ENCODE measurements around the gene TEAD4.

The TEAD4 gene

GRCh38 chr12:2959505-2960389 is 550 bp downstream of the TEAD4 start:
- peak in 5 of 10 donors; percentile 12 to 90 (median 81) for DNase-seq
- intact Hi-C loops (cut with DNase I) = no loop called here

DNA sequence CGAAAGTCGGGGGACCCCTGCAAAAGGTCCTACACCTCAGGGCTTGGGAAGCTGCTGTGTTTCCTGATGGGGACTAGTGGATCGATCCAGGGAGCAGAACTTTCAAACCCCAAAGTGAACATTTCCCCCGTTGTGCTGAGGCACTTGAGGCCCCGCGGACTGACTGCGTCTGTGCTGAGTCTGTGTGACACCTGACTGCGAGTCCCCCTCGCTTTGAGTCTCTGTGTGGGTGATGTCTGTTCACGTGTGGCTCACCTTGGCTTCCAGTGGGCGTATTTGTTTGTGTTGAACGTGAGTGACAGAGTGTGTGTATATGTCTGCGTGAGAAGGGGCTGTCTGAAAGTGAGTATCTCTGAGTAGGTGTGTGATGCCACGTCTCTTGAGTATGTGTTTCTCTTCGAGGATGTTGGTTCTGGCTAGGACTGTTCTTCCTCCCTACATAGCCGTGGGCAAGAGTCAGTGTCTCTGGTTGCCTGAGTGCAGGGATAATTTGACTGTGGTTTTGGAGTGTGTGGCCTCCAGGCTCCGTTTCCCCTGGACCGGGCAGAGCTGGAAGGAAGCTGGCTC is 1.3 kb downstream of the TEAD4 start:
- intact Hi-C loops (cut with DNase I) = no loop called here
- peak in 1 of 10 donors; percentile 69 for DNase-seq

DNA sequence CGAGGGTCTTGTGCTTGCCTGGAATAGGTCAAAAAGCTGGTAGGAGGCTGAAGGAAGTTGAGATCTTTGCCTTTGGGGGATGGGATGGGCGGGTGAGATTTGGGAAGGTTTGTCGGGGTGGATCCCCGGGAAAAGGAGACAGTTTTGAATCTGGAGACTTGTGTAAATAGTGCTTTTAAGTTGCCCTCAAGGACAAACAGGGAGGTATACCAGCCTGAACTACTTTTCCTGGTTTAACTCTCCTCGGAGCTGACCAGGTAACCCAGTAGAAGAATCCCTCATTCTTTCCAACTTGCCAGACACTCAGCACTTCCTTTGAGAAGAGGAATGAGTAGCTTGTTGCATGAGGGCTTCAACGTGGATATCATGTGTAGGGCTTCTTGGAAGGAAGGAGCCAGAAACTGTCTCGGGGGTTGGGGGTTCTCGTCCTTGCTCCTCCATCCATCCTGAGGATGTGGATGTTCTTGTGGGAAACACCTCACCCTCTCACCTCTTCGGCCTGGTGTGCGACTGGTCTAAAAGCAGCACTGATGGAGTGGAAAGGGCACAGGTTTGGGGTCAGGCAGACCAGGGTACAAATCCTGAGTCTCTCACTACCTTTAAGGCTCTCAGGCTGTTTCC is 1.9 kb downstream of the TEAD4 start:
- intact Hi-C loops (cut with DNase I) = no loop called here
- DNase-seq = peak in 1 of 10 donors; percentile 23

GRCh38 chr12:2961705-2962104 is 2.5 kb downstream of the TEAD4 start:
- intact Hi-C loops (cut with DNase I) = no loop called here

GRCh38 chr12:2963154-2963759 is 4.1 kb downstream of the TEAD4 start:
- intact Hi-C loops (cut with DNase I) = no loop called here
- DNase-seq = peak in 1 of 10 donors; percentile 43

More at GRCh38 chr12:2961705-2962104, 2.5 kb downstream of the TEAD4 start:
- DNase-seq = peak in 1 of 10 donors; percentile 56

GRCh38 chr12:2963760-2964292 is 4.6 kb downstream of the TEAD4 start:
- intact Hi-C loops (cut with DNase I) = no loop called here
- DNase-seq = peak in 1 of 10 donors; percentile 52

DNA sequence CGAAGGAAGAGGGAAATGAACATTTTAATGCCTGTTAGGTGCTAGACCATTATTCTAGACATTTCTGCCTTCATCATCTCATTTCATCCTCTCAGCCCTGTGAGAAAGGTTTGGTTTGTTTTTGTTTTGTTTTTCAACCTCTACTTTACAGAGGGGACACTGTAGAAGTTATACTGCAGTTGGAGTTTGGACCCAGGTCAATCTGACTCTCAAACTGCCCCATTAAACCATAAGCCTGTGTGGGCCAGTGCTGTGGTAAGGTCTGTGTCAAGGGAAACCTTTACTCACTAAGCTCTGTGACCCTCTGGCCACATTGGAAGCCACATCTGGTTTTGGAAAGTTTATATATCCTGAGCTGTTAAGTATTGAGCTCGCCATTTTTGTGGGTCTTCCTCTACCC is 8.5 kb downstream of the TEAD4 start:
- no peak for DNase-seq
- intact Hi-C loops (cut with DNase I) = no loop called here

DNA sequence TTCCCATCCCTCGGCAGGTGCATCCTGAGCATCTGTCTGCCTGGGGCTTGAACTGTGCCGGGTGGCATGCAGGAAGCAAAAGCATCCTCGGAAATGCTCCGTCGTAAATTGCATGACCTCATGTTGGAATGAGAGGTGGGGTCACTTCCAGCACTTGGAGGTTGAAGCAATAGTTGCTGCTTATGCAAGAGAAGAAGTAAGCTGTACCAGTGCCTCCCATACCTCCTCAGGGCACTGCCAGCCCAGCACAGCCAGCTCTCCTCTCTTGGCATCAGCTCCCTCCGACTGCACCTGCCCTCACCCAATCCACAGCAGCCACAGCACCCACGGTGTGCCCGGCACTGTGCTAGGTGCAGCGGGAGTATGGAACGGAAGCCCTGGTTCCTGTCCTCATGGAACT is 11.5 kb downstream of the TEAD4 start:
- intact Hi-C loops (cut with DNase I) = no loop called here
- no peak for DNase-seq

GRCh38 chr12:2973566-2973965 is 14.4 kb downstream of the TEAD4 start:
- no peak for DNase-seq
- intact Hi-C loops (cut with DNase I) = no loop called here

- intact Hi-C loops (cut with DNase I) = no loop called here
- DNase-seq = no peak
Observed at GRCh38 chr12:2974560-2974971, 15.4 kb downstream of the TEAD4 start.

GRCh38 chr12:2976581-2976996 is 17.4 kb downstream of the TEAD4 start:
- intact Hi-C loops (cut with DNase I) = no loop called here
- DNase-seq = no peak

DNA sequence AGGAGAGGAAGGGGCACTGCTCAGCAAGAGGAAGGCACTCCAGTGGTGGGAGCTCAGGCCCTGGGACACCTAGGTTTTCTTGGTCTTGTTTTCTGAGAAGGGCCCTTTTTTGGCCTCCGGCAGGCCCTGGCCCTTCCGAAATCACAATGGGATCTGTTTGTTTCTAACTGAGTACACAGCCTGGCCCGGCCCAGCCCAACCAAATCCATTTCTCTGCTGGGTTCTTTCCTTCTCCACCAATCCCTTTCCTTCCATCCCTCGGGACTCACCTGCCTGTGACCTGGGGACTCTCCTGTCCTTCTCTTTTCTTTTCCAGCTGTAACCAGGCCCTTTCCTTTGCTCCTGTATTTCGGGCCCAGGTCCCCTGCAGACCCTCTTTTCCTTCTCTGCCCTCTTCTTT is 18.6 kb downstream of the TEAD4 start:
- intact Hi-C loops (cut with DNase I) = no loop called here
- DNase-seq = no peak

DNA sequence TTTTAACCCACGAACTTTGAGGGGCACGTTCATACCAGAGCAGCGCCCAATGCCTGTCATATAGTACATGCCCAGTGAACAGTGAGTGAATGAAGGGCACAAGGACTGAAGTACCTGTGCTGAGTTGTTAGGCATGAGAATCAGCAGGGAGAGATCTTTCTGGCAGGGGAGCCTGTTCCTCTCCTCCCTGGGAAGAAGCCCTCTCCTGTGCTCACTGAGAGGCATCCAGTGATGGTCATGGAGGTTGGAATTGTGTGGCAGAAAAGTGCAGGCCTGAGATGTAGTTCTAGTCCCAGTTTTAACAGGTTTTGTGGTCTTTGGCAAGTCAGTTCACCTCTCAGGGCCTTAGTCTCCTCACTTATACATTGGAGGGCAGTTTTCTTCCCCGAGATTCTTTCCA is 20.6 kb downstream of the TEAD4 start:
- intact Hi-C loops (cut with DNase I) = no loop called here
- no peak for DNase-seq

GRCh38 chr12:2980630-2981029 is 21.4 kb downstream of the TEAD4 start:
- DNase-seq = no peak
- intact Hi-C loops (cut with DNase I) = no loop called here

GRCh38 chr12:2982361-2982760 is 23.2 kb downstream of the TEAD4 start:
- peak in 8 of 10 donors; percentile 31 to 92 (median 55) for DNase-seq
- intact Hi-C loops (cut with DNase I) = no loop called here

GRCh38 chr12:2984249-2984648 is 25.1 kb downstream of the TEAD4 start:
- intact Hi-C loops (cut with DNase I) = no loop called here
- no peak for DNase-seq

DNA sequence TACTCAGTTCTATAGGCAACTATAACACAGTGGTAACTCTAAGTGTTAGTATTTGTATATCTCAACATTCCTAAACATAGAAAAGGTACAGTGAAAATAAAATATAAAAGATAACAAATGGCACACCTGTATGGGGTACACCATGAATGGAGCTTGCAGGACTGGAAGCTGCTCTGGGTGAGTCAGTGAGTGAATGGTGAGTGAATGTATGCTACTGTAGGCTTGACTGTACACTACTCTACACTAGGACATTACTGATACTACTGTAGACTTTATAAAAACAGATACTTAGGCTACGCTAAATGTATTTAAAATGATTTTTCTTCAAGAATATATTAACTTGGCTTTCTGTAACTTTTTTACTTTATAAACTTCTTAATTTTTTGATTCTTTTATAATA is 25.5 kb downstream of the TEAD4 start:
- intact Hi-C loops (cut with DNase I) = no loop called here
- no peak for DNase-seq

GRCh38 chr12:2986876-2987275 is 27.7 kb downstream of the TEAD4 start:
- intact Hi-C loops (cut with DNase I) = no loop called here
- no peak for DNase-seq

- DNase-seq = no peak
- intact Hi-C loops (cut with DNase I) = no loop called here
Observed at GRCh38 chr12:2988494-2988893, 29.3 kb downstream of the TEAD4 start.

GRCh38 chr12:2992724-2993123 is 33.5 kb downstream of the TEAD4 start:
- intact Hi-C loops (cut with DNase I) = no loop called here
- no peak for DNase-seq

All from posterior cingulate gyrus (tissue), 11 donors.